Testis (tissue), 3 donors: ENCODE data around the gene KRR1. TPM values are rescaled to one million over a fixed set of nuclear protein-coding genes. Genes with fewer than 3 reads are reported as not detected.
"Not testable (repeated sequence)": the region's sequence is repeated elsewhere in the genome, so short reads cannot be mapped to it uniquely, and the experiment has no call there.

Experiments used
- DNase-seq: peaks from one replicate; pipeline ENCODE4 v3.0.0-alpha.2; 2019
- H3K27ac ChIP-seq, 2 donors: fragments of 200-600 bp; sonication (generic); one replicate each; pipeline ENCODE4 v1.5.1; 2019
- H3K27me3 ChIP-seq: fragments of 200-600 bp; sonication (generic); one replicate; pipeline ENCODE4 v1.5.1; 2019
- H3K36me3 ChIP-seq: fragments of 200-600 bp; sonication (generic); one replicate; pipeline ENCODE4 v1.5.1; 2017; ENCODE audit warnings: low read depth; ENCODE audit errors: missing control alignments
- H3K4me1 ChIP-seq: fragments of 200-600 bp; sonication (generic); one replicate; pipeline ENCODE4 v1.5.1; 2019
- H3K4me3 ChIP-seq, 2 donors: fragments of 200-600 bp; sonication (generic); one replicate each; pipeline ENCODE4 v1.5.1; 2017 to 2019
- H3K9me3 ChIP-seq: fragments of 200-600 bp; sonication (generic); one replicate; pipeline ENCODE4 v1.5.1; 2017
- POLR2A ChIP-seq: fragments of 450-650 bp; IDR thresholded peaks from one replicate; pipeline ENCODE4 v1.6.1; 2017; ENCODE audit warnings: antibody characterized with exemption, mild to moderate bottlenecking, moderate library complexity
- WGBS, 2 donors: methylation state at CpG; one replicate each; pipeline ENCODE4 v1.1.5; 2018; 5-methylcytosine and 5-hydroxymethylcytosine counted together
- intact Hi-C: fragments of 100-400 bp; cut with DNase I; formaldehyde crosslinking; loops from one replicate; pipeline ENCODE4 v1.15.1; 2023; ENCODE audit warnings: low total_unique reads
- polyA plus RNA-seq: library from polyadenylated mRNA; stranded (reverse); fragments of 350-450 nt; fragmentation: Illumina TruSeq; extraction: RNeasy Lipid Tissue Mini Kit (QIAGEN cat#74804); gene quantifications from one replicate; pipeline ENCODE4 v1.2.3, GENCODE V29; 2014; ENCODE audit warnings: low read depth, low replicate concordance; ENCODE audit not compliant: insufficient read depth
- total RNA-seq, 2 donors: library from RNA; depleted of rRNA; stranded (reverse); fragments of >200 nt; gene quantifications; one replicate each; pipeline ENCODE4 v1.2.3, GENCODE V29; 2016
- TF ChIP-seq, protein P1 (sequence below), 3 experiments: fragments of 450-650 bp in 2 of 3; fragments of 200-600 bp in 1 of 3; sonication (generic) in 1 of 3; IDR thresholded peaks; one replicate each; pipeline ENCODE4 v1.5.1; 2016 to 2019; ENCODE audit warnings: antibody characterized with exemption in 3 of 3, mild to moderate bottlenecking in 2 of 3, moderate library complexity in 1 of 3

Gene KRR1
- total and polyA plus RNA-seq, 3 donors from 2014 or later, result 24.8 to 38.8 (median 37.5) TPM

DNA sequence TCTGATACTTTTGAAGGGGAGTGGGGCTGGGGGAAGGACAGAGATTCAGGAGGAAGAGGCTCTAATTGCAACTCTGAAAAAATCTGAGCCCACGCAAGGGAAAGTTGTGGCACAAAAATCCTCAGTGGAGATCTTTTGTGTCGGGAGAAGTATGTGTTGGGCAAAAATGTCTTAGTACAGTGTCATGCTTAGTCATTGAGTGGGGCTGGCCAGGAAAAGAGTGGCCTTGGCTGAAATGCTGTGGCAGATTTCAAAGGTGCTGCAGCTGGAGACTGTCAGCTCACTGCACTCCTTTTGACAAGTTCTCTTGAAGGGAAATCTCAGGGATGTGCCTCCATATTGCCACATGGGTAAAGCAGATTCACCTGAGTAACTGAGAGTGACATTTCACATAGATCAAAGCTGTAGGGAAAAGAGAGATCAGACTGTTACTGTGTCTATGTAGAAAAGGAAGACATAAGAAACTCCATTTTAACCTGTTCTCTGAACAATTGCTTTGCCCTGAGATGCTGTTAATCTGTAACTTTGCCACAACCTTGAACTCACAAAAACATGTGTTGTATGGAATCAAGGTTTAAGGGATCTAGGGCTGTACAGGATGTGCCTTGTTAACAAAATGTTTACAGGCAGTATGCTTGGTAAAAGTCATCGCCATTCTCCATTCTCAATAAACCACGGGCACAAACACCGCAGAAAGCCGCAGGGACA lies 66.8 kb downstream of the KRR1 start:
- no peaks in the 10 kb centered on the region for H3K27me3 ChIP-seq
- H3K36me3 ChIP-seq, result no peaks in the 10 kb centered on the region
- WGBS, 2 donors, result 66 to 77% methylated on average over 6 of the region's 6 CpGs
- H3K9me3 ChIP-seq, result no peaks in the 10 kb centered on the region
- intact Hi-C loops, result no loop called here
- no peaks in the 10 kb centered on the region for H3K4me1 ChIP-seq
- H3K27ac ChIP-seq, result no peak overlapping the region
- H3K4me3 ChIP-seq, result no peak overlapping the region
- TF ChIP-seq, protein P1, sequence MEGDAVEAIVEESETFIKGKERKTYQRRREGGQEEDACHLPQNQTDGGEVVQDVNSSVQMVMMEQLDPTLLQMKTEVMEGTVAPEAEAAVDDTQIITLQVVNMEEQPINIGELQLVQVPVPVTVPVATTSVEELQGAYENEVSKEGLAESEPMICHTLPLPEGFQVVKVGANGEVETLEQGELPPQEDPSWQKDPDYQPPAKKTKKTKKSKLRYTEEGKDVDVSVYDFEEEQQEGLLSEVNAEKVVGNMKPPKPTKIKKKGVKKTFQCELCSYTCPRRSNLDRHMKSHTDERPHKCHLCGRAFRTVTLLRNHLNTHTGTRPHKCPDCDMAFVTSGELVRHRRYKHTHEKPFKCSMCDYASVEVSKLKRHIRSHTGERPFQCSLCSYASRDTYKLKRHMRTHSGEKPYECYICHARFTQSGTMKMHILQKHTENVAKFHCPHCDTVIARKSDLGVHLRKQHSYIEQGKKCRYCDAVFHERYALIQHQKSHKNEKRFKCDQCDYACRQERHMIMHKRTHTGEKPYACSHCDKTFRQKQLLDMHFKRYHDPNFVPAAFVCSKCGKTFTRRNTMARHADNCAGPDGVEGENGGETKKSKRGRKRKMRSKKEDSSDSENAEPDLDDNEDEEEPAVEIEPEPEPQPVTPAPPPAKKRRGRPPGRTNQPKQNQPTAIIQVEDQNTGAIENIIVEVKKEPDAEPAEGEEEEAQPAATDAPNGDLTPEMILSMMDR (IDR thresholded peaks at IDR 0.05), result no peak
- no peak for TF ChIP-seq POLR2A
- no peak for DNase-seq

DNA sequence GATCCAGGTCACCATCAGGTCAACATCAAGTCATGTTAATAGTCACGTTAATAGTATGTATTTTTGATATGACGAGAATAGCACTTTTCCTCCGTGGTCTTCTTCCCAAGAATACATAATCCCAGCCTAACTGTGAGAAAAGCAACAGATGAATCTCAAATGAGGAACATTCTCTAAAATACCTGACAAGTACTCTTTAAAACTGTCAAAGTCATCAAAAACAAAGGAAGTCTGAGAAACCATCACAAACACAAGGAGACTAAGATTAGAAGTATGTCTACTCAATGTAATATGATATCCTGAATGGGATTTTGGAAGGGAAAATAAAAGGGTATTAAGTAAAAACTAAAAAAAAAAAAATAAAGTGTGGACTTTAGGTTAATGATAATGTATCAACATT lies 67.7 kb downstream of the KRR1 start:
- 56 to 67% methylated on average over 3 of the region's 3 CpGs for WGBS, 2 donors
- Histone ChIP-seq H3K36me3 (no peaks in the 10 kb centered on the region), H3K9me3 (no peaks in the 10 kb centered on the region), H3K4me1 (no peaks in the 10 kb centered on the region), H3K27ac (no peak overlapping the region), H3K27me3 (no peaks in the 10 kb centered on the region), H3K4me3 (no peak overlapping the region)
- TF ChIP-seq POLR2A, result no peak
- TF ChIP-seq, protein P1 (IDR thresholded peaks at IDR 0.05), result no peak
- DNase-seq, result no peak
- intact Hi-C loops, result no loop called here

DNA sequence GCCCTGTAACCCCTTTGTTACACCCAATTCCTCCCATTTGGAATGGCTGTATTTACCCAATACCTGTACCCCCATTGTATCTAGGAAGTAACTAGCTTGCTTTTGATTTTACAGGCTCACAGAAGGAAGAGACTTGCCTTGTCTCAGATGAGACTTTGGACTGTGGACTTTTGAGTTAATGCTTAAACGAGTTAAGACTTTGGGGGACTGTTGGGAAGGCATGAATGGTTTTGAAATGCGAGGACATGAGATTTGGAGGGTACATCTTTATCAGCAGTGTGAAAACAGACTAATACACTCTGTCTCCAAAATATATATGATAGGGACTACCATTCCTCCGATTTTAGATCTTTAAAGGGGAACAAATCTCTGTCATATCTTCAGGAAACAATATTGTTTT lies 69.0 kb downstream of the KRR1 start:
- intact Hi-C loops, H3K4me3 ChIP-seq, H3K36me3 ChIP-seq, H3K4me1 ChIP-seq, H3K27me3 ChIP-seq, DNase-seq, H3K27ac ChIP-seq, H3K9me3 ChIP-seq: not testable (repeated sequence)
- WGBS, 2 donors, result 28 to 41% methylated on average over 3 of the region's 3 CpGs

DNA sequence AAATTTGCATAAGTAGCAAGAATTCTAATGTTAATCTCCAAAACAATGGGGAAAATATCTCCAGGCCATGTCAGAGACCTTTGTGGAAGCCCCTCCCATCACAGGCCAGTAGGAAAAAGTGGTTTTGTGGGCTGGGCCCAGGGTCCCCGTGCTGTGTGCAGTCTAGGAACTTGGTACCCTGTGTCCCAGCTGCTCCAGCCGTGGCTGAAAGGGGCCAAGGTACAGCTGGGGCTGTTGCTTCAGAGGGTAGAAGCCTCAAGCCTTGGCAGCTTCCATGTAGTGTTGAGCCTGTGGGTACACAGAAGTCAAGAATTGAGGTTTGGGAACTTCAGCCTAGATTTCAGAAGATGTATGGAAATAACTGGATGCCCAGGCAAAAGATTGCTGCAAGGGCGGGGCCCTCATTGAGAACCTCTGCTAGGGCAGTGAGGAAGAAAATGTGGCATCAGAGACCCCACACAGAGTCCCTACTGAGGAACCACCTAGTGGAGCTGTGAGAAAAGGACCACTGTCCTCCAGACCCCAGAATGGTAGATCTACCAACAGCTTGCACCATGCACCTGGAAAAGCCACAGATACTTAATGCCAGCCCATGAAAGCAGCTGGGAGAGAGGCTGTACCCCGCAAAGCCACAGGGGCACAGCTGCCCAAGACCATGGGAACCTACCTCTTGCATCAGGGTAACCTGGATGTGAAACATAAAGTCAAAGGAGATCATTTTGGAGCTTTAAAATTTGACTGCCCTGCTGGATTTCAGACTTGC lies 69.5 kb downstream of the KRR1 start:
- DNase-seq, H3K4me1 ChIP-seq, H3K9me3 ChIP-seq, H3K36me3 ChIP-seq, H3K4me3 ChIP-seq, intact Hi-C loops, H3K27me3 ChIP-seq, H3K27ac ChIP-seq: not testable (repeated sequence)
- WGBS, 2 donors, result 83 to 88% methylated on average over 4 of the region's 4 CpGs

Other genes with a start within 250 kb of the KRR1 start
- 10 to 100 TPM; 22.1 to 25.6 TPM for gene CAPS2, start 181.3 kb downstream of the KRR1 start, total RNA-seq
- gene CAPS2, start 181.3 kb downstream of the KRR1 start, polyA plus RNA-seq, result 8.1 TPM
- gene GLIPR1L1, start 176.9 kb downstream of the KRR1 start, total RNA-seq, result 1 to 10 TPM; 1.9 to 9.1 TPM
- gene GLIPR1L1, start 176.9 kb downstream of the KRR1 start, polyA plus RNA-seq, result 95.5 TPM
- 10 to 100 TPM in 1 of 2 donors, 1 to 10 TPM in 1; 6.3 to 17.9 TPM for gene GLIPR1L2, start 120.5 kb downstream of the KRR1 start, total RNA-seq
- gene GLIPR1L2, start 120.5 kb downstream of the KRR1 start, polyA plus RNA-seq, result 35.9 TPM
- 1 to 10 TPM; 3.5 to 4.3 TPM for gene GLIPR1, start 30.9 kb downstream of the KRR1 start, total RNA-seq
- gene GLIPR1, start 30.9 kb downstream of the KRR1 start, polyA plus RNA-seq, result 11.8 TPM